SIG-M5 treated with dmso at 0.1 percent for 504 hours (cell line): ENCODE results near the gene EPOP.

Experiments
- DNase-seq: peaks from one replicate; lab custom pipeline; 2025; ENCODE audit not compliant: unreplicated experiment; lab: John Stamatoyannopoulos, UW

EPOP gene

GRCh38 chr17:38674014-38674748 lies 576 bp downstream of the EPOP start:
- DNase-seq, result no peak

GRCh38 chr17:38673707-38674013 lies 1.1 kb downstream of the EPOP start:
- DNase-seq, result no peak

- DNase-seq, result no peak
These were observed 1.7 kb downstream of the EPOP start for GRCh38 chr17:38672788-38673706.

DNA sequence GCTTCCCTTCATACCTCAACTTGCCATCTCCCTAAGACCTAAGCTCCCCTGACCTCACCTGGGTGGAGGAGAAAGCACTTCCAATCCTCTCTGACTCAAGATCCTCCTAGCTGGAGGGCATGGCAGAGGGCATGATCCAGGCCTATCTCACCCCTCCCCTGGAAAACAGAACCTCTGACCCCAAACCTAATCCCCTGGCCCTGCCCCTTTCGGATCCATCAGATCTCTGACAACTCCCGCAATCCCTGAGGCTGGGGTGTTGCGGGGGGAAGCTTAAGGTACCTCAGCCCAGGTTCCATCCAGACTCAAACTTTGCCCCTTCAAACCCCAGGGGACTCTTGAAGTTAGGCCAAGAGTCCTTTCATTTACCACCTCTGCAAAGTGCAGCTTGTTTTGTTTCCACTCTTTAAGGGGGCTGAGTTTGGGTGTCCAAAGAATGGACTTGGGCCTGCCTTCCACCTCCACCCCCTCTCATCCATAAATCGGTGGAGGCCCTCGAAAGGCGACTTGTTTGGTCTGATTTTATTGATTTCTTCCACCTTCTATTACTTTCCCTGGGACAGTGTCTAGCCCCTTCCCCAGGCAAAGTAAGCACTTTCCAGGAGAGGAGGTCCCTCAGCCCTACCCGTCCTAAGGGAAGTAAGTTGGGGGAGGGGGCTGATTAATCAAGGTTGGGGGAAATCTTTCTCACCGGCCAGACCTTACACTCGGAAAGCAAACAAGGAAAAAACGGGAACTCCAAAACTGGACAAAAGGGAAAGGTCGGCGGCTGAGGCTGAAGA lies 2.6 kb downstream of the EPOP start:
- no peak for DNase-seq

DNA sequence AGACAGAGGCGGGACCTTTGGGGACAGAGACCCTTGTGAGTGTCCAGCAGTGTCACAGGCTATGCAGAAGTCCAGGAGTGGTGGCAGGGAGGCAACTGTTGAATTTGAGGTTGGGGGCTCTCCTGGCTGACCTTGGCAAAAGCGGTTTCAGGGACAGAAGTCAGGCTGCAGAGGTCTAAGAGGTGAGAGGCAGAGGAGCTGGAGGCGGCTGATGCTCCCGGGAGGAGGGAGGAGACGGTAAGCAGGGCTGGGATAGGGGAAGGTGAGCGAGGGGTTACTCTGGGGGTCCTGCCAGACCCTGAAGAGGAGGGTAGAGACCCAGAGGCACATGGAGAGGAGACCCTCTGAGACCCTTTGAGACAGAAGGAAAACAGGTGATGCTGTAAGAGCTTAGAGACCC lies 5.2 kb downstream of the EPOP start:
- no peak for DNase-seq

DNA sequence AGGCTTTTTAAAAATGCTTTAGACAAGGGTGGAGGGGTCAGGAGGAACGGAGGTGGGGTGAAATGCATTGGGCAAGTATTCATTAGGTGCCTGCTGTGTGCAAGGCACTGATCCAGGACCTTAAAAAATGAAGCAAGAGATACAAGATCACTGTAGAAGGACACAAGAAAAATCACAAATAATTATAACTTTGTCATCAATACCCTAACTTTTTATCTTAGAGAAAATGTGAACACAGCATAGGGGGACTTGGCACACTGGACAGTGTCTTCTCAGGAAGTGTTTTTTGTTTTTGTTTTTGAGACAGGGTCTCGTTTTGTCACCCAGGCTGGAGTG lies 7.0 kb downstream of the EPOP start:
- no peak for DNase-seq

DNA sequence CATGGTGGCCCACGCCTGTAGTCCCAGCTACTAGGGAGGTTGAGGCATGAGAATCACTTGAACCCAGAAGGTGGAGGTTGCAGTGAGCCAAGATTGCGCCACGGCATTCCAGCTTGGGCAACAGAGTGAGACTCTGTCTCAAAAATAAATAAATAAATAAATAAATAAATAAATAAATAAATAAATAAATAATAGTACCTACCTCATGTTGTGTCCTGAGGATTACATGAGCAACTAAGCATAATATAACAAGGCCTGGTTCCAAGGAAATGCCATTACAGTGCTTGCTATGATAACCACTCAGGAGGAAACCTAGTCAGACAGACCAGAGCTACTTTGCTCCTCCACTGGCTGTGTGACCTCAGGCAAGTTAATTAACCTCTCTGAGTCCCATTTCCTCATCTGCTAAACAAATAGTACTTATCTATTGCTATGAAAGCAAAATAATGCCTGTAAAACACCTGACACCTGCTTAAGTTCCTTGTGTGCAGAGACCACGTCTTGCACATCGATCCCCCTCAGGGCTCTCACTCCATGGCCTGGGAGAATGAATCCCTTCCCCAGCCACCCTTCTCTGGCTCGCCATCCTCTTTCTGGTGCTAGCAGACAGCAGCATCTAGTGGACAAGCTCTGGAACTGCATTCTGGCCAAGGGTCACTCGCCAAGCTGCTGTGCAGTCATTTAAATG lies 7.5 kb downstream of the EPOP start:
- DNase-seq, result peak; percentile 66

GRCh38 chr17:38663964-38664644 lies 10.7 kb downstream of the EPOP start:
- no peak for DNase-seq

- peak; percentile 47 for DNase-seq
These were observed 11.5 kb downstream of the EPOP start for GRCh38 chr17:38663125-38663751.

- DNase-seq, result peak; percentile 36
These were observed 14.4 kb downstream of the EPOP start for GRCh38 chr17:38660097-38661025.

GRCh38 chr17:38659415-38659814 lies 15.3 kb downstream of the EPOP start:
- DNase-seq, result no peak

GRCh38 chr17:38658741-38659345 lies 15.9 kb downstream of the EPOP start:
- peak; percentile 36 for DNase-seq

DNA sequence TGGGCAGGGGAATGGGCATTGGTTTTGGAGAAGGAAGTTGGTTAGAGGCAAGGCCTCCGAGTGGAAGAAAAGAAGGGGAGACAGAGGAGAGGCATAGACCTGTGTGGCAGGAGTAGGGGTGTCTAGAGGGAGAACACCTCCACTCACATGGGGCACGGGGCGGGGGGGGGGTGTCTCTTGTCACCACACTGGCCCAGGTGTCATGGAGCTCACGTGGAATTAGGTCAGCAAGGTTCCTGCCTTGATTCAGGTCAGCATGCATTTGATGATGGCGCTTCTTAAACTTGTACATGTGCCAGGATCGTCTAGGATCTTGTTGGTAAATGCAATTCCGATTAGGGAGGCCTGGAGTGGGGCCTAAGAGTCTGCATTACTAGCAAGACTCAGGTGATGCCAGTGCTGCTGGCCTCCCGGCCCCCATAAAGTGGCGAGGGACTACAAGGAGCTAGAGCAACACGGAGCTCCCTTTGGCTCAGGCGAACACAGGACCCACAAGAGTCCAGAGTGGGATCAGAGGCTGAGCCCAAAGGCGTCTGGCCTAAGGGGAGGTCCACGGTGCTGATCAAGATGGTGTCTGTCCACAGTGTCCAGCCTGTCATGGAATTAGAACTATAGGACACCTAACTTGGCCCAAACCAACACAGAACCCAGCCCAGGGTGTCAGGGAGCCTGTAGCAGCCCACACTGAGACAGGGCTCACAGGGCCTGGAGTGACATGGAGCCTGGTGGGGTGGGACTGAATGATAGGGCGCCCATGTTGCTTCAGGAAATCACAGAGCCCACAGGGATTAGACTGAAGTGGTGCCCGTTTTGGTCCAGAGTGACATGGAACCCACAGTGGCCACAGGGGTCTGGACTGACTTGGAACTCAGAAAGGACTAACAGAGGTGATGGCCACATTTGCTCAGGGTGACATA lies 16.7 kb downstream of the EPOP start:
- DNase-seq, result no peak

GRCh38 chr17:38656959-38657823 lies 17.6 kb downstream of the EPOP start:
- DNase-seq, result no peak

DNA sequence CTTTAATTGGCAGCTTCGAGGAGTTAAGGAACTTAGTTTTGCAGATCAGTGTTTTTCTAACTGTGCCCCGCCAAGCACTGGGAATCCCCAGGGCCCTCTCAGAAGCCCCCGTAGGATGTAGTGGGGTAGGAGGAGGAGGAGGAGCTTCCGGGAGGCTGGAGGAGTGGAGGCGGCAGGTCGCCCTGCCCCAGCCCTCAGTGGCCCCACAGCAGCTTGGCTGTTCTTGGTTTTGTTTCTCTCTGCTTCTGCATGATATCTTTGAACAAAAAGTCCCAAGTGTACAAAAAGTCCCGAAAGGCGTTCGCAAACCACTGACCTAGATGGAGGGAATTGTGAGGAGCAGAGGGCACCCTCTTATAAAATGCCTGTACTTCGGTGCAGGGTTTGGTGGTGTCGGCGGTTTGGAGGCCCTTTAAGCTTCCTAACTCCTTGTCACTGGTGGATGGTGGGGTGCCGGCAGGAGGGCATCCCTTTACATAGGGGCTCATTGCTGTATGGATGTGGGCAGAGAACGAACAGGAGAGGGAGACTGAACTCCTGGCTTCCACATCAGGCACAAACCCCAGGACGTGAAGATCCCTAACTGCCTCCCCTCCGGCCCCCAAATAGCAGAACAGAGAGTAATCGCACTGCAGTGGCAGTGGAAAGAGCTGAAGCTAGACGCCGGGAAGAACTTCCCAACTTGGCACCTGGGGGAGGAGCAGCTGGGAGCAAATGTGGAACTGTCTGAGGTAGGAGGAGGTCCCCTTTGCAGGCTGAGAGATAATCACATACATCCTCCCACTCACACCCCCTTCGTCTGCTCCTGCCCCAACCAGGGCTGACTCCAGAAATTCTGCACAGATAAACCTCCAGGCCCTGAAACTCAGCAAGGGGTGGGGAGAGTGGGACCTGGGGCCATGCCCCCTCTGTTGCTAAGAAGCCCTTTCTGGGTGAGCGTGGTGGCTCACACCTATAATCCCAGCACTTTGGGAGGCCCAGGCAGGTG lies 20.1 kb downstream of the EPOP start:
- DNase-seq, result no peak
